HG03139 (cell line): Measurements from ENCODE around the gene WNK2.

Experiments
- ATAC-seq: cut with Tn5 transposase; IDR thresholded peaks from one replicate; pipeline ENCODE4 v1.9.1; 2021; ENCODE audit not compliant: unreplicated experiment

WNK2 gene

DNA sequence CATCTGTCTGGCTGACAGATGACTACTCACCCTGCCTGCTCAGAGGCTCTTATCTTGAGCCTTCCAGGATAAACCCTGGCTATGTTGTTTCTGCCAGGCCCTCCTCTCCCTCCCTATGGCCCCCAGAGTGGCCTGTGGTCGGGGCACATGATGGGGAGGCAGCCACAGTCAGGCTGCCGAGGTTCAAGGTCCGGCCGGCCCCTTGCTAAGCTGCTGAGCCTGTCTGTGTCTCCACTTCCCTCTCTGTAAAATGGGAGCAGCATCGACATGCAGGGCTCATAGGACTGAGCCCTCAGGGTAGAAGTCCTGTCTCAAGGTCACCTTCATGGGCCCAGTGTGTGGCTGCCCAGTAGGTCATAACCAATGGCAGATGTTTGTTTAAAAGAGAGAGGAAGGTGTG lies 28.5 kb downstream of the WNK2 start:
- no peak for ATAC-seq

DNA sequence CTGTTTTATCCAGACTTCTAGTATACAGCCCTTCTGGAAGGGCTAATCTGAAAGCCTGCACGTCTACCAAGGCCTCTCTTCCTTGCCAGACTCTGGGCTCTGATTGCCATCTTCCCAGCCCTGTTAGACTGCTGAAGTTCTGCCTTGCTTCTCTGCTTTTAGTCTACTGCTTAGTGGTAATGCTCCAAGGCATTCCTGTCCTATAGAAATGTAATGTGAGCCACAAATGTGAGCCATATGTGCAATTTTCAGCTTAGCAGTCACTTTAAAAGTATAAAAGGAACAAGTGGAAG lies 32.1 kb downstream of the WNK2 start:
- ATAC-seq, result no peak

DNA sequence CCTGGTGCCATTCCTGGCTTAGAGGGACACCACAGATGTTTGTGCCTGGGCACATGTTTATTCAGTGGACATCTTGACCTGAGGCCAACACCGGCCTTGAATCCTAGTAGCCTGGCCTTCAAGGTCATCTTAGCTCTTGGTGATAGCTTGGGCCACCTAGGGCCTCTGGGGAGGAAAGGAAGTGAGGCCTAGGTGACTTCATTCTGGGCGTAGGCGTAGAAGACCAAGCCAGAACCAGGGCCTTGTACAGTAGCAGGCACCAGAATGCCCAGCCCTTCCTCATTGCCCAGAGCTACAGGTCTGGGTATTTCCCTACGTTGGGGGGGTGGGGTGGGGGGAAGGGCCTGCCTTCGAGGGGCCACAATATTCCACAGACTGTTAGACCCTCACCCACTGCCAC lies 33.8 kb downstream of the WNK2 start:
- no peak for ATAC-seq

DNA sequence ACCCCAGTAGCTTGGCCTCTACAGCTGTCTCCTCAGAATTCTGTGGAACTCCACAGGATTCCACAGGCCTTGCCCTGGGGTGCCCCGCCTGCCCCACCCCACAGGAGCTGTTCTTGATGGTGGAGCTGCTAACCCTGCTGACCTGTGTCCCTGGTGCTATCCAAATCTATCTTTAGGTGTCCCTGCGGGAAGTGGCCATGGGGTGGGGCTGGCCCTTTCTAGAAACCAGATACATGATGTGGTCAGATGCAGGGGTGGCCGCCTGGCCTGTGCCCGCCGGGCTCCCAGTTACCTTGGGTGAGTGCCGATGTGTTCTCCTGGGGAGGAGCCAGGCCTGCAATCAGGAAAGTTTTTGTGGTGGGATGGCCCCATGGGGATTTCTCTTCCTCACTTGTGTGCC lies 34.2 kb downstream of the WNK2 start:
- ATAC-seq, result no peak

DNA sequence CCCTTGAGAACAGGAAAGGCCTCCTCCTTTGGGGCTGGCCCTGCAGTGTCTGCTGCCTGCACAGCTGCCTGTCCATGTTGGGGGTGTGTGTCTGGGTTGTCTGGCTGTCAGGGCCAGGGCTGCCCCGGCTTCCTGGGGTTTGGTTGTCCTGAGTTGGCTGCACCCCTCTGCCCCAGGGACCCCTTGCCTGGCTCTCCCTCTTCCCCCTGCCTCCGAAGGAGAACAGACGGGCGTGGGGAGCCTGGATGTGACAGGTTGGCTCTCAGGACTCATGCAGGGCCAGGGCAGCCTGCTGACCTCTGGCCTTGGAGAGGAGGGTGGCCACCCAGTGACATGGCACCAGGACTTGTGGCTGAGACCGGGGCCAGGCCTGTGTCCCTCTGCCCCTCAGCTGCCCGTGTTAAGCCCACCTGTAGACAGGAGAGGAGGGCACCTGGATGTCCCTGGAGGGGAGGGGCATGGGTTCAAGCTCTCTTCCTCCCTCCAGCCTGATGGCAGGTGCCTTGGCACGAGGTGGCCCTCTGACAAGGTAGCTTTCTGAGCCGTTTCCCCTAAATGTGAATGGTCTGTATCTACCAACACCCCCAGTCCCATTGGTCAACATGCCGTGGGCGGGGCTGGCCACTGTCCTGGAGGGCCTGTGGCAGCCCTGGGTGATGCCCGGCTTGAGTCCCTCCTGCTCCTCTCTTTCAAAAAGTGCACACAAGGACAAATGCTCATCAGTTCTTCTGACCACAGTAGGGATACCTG lies 34.9 kb downstream of the WNK2 start:
- ATAC-seq, result no peak

DNA sequence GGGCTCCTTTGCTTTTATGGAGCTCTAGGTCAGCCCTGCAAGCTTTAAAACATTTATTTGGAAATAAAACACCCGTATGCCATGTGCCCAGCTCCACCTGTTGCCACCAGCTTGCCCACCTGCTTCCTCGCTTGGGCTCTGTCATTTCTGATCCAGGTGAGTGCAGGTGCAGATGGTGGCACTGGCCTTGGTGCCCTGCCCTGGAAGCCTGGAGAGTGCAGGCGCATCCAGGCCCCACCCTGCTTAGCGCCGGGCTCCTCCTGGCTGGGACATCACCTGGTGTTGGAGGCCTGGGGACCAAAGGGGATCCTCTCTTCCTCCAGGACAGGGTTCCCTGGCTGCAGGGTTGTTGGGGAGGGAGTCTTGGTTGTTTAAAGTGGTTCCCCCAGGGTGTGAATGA lies 35.8 kb downstream of the WNK2 start:
- no peak for ATAC-seq

DNA sequence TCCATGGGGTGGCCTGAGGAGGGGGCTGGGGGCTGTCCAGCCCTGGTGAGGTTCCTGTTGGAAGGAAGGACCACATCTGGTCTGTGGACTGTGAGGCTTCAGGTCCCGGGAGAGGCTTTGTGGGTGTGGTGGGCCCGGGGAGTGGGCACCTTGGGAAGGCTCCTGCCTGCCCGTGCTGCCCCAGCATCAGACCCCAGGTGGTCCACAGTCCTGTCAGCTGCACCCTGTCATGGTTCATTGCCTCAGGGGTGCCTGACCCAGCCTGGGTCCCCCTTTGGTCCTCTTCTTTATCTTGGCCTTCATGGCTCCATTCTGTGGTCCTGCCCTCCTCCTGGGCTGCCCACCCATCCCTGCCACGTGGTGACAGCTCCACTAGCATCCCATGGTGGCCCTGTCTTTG lies 36.7 kb downstream of the WNK2 start:
- ATAC-seq, result no peak

DNA sequence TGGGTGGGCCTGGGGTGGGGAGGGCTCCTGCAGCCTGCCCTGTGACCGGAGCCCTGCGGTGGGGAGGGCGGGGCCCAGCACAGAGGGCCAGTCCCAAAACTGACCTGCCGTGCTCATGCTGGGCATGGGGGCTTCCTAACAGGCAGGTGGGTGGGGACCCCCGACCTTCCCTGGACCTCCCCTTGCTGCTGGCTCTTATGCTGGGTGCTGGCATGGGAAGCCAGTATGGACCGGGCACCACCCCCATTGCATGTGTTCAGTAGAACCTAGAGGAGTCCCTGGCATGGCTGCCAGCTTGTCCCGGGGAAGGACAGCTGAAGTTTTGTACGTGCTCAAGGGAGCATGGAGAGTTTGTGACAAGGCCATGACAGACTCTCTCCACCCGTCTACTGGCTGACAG lies 37.1 kb downstream of the WNK2 start:
- no peak for ATAC-seq

DNA sequence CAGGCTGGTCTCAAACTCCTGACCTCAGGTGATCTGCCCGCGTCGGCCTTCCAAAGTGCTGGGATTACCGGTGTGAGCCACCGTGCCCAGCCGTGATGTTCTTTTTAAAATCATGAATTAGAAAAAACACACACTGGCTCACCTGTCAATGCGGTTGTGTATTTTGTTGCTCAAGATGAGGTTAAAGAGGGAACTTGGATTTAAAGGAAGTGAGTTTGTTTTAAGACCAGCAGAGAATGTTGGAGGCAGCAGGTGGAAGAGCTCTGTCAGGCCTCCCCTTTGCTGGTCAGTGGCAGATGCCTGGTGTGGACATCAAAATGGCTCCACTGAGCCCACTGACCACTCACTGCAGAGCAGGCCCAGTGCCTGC lies 38.9 kb downstream of the WNK2 start:
- ATAC-seq, result no peak

DNA sequence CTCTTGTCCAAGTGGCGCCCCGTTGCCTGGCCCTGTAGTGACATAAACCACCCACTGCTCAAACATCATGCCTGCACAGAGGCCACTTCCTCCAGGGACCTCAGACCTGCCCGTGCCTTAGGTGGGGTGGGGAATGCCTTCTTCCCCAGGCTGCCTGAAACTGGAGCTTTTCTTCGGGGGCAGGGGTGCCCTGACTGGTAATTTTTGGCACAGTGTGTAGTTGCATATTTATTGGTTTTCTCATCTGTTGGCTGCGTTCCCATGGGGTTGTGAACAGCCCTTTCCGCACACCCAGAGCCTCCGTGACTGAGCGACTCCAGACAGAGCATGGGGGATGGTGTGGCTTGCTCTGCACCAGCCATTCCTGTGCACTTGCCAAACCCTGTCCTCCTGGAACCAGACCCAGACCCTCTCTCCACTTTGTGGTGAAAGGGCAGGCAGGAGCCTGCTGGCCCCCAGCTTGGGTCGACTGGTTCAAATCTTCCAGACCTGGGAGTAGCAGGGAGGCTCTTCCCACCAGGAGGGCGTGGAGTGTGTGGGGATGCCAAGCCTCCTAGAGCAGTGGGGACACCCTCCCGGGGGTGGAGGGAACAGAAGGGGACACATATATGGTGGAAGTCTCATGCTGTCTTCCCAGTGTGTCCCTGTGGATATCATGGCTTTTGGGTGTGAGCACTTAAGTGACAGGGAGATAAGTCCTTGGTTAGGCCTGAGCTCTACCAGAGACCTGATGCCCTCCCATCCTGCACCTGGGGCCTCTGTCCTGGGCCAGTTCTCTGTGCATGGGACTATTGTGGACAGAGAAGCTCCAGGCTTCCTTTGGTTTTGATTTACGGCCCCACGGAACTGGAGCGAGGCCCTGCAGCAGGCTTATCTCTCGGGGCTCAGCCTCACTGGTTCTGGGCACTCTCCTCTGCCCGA lies 39.6 kb downstream of the WNK2 start:
- ATAC-seq, result no peak

DNA sequence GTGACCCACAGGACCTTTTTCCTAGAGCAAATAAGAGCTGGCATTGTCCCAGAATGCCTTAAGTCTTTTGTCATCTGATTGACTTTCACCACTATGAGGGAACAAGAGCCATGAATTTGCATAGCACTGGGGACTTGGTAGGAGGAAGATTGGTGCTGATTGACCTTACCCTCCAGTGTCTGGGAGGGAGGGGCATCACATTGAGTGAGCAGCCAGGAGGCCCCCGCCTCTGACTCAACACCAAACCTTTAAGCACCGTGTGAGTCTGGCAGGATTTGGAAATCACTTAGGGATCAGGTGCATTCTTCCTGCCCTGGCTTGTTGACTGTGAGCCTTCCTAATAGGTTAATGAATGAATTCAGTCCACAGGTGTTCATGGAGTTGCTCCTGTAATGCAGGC lies 40.7 kb downstream of the WNK2 start:
- no peak for ATAC-seq

DNA sequence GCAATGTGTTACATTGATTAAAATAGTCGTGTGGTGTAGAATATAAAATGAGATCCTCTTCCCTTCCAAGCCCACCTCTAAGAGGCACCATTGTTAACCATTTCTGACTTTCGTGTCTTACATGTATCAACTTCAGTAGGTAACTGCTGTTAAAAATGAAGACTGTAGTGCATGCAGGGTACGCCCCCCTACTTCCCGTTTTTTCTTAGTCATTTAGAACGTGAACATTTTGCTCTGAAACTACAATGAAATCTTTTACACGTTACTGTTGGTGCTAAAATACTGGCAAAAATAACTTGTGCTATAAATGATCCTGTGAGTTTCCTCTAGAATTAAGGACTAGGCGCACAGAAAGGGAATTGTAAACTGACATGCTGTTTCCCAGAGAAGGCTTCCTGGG lies 41.5 kb downstream of the WNK2 start:
- no peak for ATAC-seq

DNA sequence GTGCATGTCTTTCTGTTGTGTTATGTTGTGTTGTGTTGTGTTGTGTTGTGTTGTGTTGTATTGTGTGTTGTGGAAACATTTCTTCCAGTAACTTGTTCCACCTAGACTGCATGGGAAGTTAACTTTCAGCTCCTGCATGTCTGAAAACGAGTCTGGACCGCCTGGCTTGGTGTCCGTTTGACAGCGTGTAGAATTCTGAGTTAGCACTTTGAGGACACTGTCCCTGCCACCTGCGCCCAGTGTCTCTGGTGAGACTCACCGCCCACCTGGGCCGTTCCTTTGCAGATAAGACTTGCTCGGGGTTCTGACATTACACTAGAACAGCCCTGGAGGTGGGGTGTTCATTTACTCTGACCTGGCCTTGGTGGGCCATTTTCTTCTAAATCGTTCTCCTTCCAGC lies 42.0 kb downstream of the WNK2 start:
- ATAC-seq, result no peak

DNA sequence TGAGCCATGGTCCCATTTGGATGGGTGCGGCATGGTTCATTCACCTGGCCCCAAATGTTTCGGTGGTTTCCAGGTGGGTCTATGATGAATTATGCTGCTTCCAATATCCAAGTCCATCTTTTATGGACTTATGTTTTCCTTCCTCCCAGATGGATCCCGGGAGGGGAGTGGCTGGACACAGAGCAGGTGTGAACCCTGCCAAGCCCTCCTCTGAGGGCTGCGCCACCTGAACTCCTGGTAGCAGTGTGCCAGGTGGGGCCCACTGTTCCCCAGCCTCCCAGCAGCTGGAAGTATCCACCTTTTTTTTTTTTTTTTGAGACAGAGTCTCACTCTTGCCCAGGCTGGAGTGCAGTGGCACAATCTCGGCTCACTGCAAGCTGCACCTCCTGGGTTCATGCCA lies 42.9 kb downstream of the WNK2 start:
- no peak for ATAC-seq

DNA sequence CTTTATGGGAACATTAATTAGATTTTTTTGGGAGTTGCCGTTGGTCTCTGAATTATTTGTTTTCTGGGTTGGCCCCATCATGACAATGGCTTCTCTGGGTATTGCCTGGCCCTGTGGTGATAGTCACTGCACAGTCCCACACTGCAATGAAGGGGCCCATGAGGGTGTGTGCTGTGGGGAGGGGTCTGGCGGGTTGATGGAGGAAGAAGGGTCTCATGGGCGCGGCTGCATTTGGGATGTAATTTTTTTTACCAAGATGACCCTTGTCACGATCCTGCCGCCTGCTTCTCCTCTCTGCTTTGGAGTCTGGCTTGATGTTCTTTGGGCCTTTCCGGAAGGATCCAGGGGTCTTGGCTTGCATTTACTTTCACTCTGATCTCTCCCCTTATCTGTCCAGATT lies 44.1 kb downstream of the WNK2 start:
- no peak for ATAC-seq

DNA sequence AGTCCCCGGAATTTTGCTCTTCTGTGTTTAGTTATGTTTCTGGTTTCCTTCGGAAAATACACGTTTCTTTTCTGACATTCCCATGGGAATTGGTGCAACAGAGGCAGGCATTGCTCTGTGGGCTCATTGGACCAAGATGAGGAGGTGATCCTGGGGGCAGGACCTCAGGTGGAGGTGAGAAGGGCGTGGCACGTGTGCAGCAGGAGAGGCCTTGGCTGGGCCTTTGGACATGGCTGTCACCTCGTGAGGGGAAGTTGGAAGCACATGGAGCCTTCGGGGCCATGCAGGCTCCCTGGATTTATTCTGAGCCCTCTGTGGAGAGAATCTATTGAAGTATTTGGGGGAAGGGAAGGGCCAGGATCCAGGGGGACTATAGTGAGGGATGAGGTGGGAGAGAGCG lies 44.5 kb downstream of the WNK2 start:
- no peak for ATAC-seq

DNA sequence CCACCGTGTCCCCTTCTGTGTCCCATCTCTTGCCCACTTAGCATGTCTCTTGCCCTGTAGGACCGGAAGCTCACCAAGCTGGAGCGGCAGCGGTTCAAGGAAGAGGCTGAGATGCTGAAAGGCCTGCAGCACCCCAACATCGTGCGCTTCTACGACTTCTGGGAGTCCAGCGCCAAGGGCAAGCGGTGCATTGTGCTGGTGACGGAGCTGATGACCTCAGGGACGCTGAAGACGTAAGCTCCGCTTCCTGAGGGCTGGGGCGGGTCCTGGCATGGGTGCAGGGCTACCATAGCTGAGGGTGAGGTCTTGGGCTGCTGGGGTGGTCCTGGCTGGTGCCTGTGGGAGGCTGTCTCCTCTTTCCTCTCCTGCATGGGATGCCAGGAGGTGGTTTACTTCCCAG lies 45.7 kb downstream of the WNK2 start:
- no peak for ATAC-seq

DNA sequence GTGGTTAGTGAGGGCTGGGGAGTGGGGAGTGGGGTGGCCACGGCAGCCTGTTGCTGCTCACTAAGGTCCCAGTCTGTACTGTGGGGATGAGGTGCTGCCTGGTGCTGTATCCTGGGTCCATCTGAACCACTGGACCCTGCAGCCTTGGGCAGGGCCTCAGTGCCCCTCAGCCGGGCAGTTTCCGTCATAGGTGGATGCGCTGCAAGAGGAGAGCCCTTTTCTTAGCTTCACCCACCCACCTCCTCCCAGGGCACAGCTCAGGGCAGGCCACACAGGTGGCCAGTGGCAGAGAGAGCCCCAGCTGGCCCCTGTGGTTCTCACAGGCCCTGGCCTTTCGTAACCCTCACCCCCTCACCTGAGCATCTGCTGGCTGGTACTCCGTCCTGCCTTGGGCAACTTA lies 46.2 kb downstream of the WNK2 start:
- no peak for ATAC-seq

DNA sequence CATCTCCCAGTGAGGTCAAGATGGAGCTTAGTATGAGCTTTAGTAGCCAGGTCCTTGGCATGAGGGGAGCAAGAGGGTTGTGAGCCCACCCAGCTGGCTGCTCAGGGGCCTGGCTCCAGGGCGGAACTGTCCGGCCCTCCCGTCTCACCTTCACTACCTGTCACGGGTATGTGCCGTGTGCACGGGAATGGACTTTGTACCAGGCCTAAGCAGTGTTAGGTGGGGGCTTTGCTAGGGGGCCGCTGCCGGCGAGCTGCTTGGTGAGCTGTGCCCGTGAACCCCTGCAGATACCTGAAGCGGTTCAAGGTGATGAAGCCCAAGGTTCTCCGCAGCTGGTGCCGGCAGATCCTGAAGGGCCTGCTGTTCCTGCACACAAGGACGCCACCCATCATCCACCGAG lies 46.7 kb downstream of the WNK2 start:
- ATAC-seq, result no peak

DNA sequence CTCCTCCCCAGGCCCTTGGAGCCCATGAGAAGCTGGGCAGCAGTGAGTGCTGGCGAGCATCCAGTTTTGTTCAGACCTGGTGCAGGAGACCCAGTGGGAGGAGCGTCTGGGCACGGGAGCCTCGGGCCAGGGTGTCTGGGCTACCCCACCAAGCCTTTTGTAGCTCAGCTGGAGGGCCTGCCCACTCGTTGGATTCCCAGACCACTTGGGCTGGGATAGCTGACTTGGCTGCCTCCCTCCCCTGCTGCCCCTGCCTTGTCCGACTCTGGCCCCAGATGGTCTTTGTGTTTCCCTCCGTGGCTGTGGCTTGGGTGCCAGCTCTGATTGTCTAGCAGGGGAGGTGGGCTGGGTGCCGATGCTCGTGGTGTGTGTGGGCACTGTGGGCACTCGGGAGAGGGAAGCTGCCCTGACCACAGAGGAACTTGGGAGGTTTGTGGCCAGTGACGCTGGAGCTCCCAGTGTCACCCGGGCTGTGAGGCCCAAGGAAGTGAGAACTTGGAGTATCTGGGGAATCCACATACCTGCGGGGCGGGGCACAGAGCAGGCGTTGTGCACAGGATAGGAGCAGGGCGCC lies 47.3 kb downstream of the WNK2 start:
- no peak for ATAC-seq

DNA sequence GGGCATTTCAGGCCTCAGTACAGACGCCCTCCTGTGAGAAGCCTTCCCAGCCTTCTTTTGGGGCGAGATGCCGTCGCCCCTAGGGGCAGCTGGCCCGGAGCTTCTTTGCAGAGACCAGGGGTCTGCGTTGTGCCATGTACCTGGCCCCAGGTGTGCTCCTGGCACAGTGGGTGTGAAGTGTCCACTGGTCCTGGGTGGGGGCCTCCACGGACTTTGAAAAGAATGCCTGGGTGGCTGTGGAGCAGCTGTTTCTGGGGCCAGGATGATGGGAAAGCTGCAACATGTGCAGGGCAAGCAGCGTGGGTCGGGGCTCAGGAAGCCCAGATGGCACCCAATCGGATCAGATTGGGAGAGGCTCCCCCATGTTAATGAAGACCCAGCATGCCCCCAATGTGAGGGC lies 47.8 kb downstream of the WNK2 start:
- no peak for ATAC-seq

DNA sequence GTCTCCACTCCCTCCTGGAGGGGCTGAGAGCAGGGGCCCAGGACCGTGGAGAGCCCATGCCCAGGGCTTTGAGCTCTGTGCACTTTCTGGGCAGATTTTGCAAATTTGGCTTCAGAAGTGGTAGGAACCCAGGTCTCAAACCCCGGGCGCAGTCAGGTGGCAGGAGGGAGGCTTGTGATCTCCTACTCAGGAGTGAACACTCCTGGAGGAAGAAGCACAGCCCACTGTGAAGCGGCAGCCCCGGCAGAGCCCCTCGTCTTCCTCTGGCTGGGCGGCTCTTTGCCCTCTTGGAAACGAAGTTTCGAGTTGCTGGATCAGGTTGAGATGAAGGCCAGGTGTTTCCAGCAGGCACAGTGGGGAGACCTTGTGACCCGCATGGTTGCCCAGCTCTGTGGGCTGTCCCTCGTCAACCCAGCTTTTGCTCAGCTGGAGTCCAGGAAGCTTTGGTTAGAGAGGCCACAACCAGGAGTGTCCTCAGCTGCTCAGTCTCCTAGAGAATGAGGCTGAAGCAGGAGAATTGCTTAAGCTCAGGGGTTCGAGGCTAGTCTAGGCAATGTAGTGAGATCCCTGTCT lies 48.5 kb downstream of the WNK2 start:
- ATAC-seq, result no peak
